Stimulated activated naive B cell treated with anti-CD40 and anti-IgM and Interleukin-4, amounts not matched to agents 10 μg/mL and 1 μg/mL and 100 μg/mL, for 72 hours (primary cell): Measurements from ENCODE around the gene TMBIM6.
"Not testable (repeated sequence)": the region's sequence is repeated elsewhere in the genome, so short reads cannot be mapped to it uniquely, and the experiment has no call there.

Experiments used
- ATAC-seq, 2 donors: fragments of 150-1000 bp; cut with Tn5 transposase; replicated peaks; 2 replicates each; pipeline ENCODE4 v1.10.0; 2021; ENCODE audit warnings: moderate library complexity in 1 of 2
- DNase-seq: peaks from one replicate; pipeline ENCODE4 v3.0.0; 2021
- H3K27ac Mint-ChIP-seq: one replicate; pipeline ENCODE4 v1.8.0; 2022; ENCODE audit warnings: mild to moderate bottlenecking, mixed read lengths
- H3K27me3 Mint-ChIP-seq, 2 donors: one replicate each; pipeline ENCODE4 v1.8.0; 2022; ENCODE audit warnings: mixed read lengths in 2 of 2
- H3K36me3 Mint-ChIP-seq, 2 donors: one replicate each; pipeline ENCODE4 v1.8.0; 2022; ENCODE audit warnings: mixed read lengths in 2 of 2, mild to moderate bottlenecking in 1 of 2
- H3K4me1 Mint-ChIP-seq, 2 donors: one replicate each; pipeline ENCODE4 v1.8.0; 2022; ENCODE audit warnings: mixed read lengths in 2 of 2, mild to moderate bottlenecking in 1 of 2
- H3K4me3 Mint-ChIP-seq, 2 donors: one replicate each; pipeline ENCODE4 v1.8.0; 2022; ENCODE audit warnings: mild to moderate bottlenecking in 2 of 2, mixed read lengths in 2 of 2, moderate library complexity in 1 of 2
- H3K9me3 Mint-ChIP-seq, 2 donors: one replicate each; pipeline ENCODE4 v1.8.0; 2022; ENCODE audit warnings: mixed read lengths in 2 of 2, mild to moderate bottlenecking in 1 of 2

Gene TMBIM6

DNA sequence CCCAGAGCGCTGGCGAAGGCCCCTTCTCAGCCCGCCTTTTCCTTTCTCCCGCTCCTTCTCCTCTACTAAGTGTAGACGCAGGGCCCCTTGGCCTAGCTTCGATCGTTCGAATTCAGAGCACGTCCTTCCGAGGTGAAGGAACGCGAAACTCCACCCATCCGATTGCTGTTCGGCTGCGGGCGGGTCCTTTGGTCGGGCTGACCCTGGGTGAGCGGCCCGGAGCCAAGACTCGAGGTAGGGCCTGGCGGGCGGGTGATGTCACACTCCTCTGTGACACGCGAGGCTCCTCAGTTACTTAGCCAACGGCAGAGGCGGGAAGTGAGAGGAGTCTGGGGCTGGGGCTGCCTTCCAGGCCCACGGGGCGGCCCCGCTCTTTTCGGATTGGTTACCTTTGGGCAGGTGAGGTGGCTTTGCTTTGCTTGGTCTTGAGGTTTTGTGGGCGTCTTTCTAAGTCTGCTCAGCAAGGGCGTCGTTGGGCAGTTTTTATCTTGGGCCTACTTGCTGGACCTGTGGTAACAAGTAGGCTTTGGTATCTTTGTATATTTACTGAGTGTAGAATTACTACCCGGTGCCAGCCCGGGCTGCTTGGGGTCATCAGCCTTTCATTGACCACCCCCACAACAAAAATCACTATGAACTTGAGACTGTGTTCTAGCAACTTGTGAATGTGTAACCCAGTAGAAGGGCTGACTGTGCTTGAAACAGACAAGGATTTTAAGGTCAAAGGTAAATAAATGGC, 694 bp downstream of the TMBIM6 start:
- no peaks in the 10 kb centered on the region for H3K9me3 Mint-ChIP-seq
- peaks cover 19 to 41% of the 10 kb centered on the region in 2 donors for H3K4me1 Mint-ChIP-seq

DNA sequence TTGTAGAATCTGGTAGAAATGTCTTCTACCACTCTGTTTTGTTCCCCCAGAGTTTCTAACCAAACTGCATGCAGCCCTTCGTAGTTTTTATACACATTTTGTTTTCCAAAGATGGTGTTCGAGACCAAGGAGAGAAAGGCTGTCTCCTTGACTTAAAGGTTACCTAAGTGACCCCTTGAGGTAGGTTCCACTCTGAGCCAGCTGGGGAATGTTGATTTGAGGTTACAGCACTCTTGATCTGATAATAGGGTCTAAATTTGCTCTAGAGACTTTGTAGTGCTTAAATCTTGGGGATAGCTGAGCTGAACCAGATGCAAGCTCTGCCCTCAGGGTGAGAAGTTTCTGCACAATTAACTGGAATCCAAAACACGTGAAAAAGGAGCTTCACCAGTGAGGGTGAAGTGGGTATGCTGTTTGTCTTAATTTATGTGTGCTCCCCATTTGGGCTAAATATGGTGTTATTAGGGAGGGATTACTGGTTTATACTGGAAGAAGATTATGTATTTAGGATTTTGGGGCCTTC, 3.1 kb downstream of the TMBIM6 start:
- Mint-ChIP-seq H3K27me3 (no peaks in the 10 kb centered on the region), H3K4me3 (no peak overlapping the region), H3K36me3 (peaks cover 25 to 35% of the 10 kb centered on the region in 2 donors), H3K4me1 (peaks cover 19 to 56% of the 10 kb centered on the region in 2 donors), H3K9me3 (no peaks in the 10 kb centered on the region), H3K27ac (peak overlapping the region; percentile 1)
- no peak for DNase-seq
- ATAC-seq: no peak

More for the DNA sequence above, 694 bp downstream of the TMBIM6 start:
- Mint-ChIP-seq H3K36me3 (peaks cover 25 to 31% of the 10 kb centered on the region in 2 donors), H3K4me3 (peak overlapping the region; percentile 87 to 89), H3K27me3 (no peaks in the 10 kb centered on the region), H3K27ac (peak overlapping the region; percentile 97)
- DNase-seq (peak; percentile 84), ATAC-seq (peak; percentile 80 to 81)

DNA sequence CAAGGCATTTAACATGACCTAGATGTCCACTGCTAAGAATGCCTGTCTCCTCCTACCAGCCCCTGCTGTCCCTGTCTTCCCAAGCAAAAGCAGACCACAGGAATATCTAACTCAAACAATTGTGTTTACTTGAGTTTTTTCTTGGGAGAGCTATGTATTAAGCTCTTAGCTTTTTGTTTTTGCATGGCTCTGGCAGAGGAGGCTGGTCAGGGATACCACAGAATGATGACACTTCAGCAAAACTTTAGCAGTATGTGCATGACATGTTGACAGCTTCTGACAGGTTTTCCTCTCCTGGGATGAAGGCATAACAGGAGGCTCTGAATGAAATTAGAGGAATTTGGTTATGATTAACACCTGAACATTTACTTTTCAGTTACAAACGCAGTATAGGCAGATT, 6.9 kb downstream of the TMBIM6 start:
- no peak for DNase-seq
- no peak overlapping the region for H3K27ac Mint-ChIP-seq
- H3K9me3 Mint-ChIP-seq: no peaks in the 10 kb centered on the region
- peaks cover 26 to 36% of the 10 kb centered on the region in 2 donors for H3K36me3 Mint-ChIP-seq
- H3K27me3 Mint-ChIP-seq: no peaks in the 10 kb centered on the region
- H3K4me1 Mint-ChIP-seq: peaks cover 32 to 71% of the 10 kb centered on the region in 2 donors
- ATAC-seq: no peak
- no peak overlapping the region for H3K4me3 Mint-ChIP-seq

DNA sequence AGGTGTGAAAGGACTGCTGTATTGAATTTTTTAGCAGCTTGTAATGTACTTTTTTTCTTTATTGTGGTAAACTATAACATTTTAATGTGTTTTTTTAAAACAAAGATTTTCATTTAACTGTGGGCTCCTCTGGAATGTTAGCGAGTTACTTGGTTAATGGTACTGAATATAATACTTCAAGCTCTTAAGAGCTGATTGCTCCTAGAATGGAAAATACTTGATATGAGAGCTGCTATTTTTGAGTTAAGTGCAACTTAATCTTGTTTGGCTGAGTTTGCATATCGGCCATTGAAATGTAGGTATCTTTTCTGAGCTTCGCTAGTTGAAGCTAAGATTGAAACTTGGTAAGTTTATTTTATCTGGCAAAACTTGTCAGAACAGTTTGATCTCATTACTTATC, 7.4 kb downstream of the TMBIM6 start:
- H3K27ac Mint-ChIP-seq: no peak overlapping the region
- no peaks in the 10 kb centered on the region for H3K9me3 Mint-ChIP-seq
- peaks cover 32 to 71% of the 10 kb centered on the region in 2 donors for H3K4me1 Mint-ChIP-seq
- DNase-seq (no peak), ATAC-seq (no peak)
- no peaks in the 10 kb centered on the region for H3K27me3 Mint-ChIP-seq
- H3K36me3 Mint-ChIP-seq: peaks cover 30 to 35% of the 10 kb centered on the region in 2 donors
- peak overlapping the region in 1 of 2 donors; percentile 19 for H3K4me3 Mint-ChIP-seq

DNA sequence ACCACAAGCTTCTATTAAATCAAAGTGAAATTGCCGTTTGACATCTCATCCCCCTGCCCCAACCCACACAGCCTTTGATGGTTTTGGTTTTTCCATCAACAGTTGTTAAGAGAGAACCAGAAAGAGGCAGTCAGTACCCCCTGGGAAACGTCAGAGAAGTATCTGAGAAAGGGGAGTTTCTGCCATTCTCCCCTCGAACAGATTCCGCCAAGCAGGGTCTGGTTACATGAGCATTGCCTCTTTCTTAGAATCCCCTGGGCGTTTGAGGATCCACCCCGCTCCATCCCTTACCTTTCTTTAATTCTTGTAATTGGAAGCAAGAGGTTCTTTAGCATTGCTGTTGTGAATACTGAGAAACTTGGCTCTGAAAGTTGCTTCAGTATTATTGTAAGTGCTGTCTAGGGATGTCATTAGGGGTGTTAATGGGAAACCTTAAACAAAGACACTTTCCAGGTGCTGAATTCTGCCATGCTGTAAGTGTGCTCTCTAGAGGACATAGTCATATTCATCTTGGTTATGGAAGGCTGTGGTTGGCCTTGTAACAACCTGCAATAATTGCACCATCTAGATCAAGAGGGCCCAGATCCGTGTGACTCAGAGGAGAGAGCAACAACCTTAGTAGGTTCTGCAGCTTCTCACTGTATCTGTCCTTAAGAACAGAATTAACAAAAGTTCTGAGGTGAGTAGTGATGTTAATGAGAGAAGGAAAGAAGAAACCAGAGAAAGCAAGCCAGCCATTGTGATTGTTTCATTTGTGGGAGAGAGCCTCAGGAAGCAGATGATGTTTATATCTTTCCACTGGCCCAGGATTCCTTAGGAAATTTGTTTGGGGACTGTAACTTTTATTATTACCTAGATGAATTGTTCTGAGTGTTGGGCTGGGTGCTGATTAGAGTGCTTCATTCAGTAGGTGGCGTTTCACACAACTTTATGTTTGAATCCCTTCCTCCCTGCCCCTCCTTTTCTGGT, 9.0 kb downstream of the TMBIM6 start:
- Mint-ChIP-seq H3K27ac (peak overlapping the region; percentile 66), H3K4me1 (peaks cover 29 to 69% of the 10 kb centered on the region in 2 donors), H3K27me3 (no peaks in the 10 kb centered on the region), H3K9me3 (no peaks in the 10 kb centered on the region), H3K36me3 (peaks cover 29 to 37% of the 10 kb centered on the region in 2 donors), H3K4me3 (peak overlapping the region; percentile 30 to 59)
- ATAC-seq: peak; percentile 73 to 78
- no peak for DNase-seq

DNA sequence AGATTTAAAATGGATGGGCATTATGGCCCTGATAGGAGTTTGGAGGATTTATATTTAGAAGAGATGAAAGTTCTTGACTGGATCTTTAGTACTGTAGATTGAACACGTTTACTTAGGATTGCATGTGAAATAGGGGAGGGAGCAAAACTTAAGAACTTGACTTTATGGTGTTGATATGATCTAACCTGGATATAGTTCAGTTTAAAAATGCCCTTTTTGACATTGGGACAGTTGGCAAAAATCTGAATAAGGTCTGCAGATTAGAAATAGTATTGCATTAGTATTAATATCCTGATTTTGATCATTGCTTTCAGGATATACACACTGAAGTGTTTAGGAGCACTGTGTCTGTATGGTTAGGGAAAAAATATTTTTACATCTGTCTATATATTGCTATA, 9.6 kb downstream of the TMBIM6 start:
- peaks cover 29 to 39% of the 10 kb centered on the region in 2 donors for H3K36me3 Mint-ChIP-seq
- no peaks in the 10 kb centered on the region for H3K9me3 Mint-ChIP-seq
- peak overlapping the region; percentile 18 to 39 for H3K4me3 Mint-ChIP-seq
- H3K27me3 Mint-ChIP-seq: no peaks in the 10 kb centered on the region
- H3K4me1 Mint-ChIP-seq: peaks cover 29 to 65% of the 10 kb centered on the region in 2 donors
- DNase-seq: no peak
- ATAC-seq: no peak
- H3K27ac Mint-ChIP-seq: peak overlapping the region; percentile 66

DNA sequence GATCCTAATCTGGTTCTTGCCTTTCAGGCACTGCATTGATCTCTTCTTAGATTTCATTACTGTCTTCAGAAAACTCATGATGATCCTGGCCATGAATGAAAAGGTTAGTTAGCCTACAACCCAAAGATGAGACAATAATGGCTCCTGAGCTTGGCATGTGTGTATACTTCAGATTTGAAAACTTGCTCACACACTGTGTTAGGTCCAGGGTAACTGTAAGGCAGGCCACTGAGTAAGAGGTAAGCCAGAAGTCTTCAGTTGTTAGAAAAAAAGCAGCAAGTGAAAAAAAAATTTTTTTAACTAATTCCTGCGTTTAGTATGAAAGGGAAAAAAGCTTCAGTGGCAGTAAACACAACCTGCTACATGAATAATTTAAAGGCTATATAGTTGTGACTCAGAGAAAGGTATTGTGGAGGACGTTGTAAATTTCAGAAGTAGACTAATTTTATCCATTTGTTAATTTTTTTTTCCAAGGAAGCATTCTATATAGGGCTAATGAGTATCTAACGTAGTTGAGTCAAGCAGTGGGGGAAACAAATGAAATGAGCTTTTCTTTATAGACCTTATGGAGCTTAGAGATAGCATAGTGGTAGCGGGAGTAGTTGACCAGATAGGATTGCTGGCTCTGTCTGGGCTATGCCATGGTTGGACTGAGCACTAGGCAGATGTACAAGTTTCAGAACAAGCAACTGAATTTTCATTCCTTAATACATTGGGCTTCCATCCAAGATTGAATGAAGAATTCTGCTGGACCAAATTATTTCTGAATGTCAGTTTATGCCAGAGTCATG, 20.5 kb downstream of the TMBIM6 start:
- H3K4me3 Mint-ChIP-seq: no peak overlapping the region
- H3K4me1 Mint-ChIP-seq: peaks cover 37 to 50% of the 10 kb centered on the region in 2 donors
- ATAC-seq (peak; percentile 25 to 37), DNase-seq (no peak)
- H3K27me3 Mint-ChIP-seq: no peaks in the 10 kb centered on the region
- no peaks in the 10 kb centered on the region for H3K9me3 Mint-ChIP-seq
- H3K27ac Mint-ChIP-seq: peak overlapping the region; percentile 77
- peaks cover 53 to 68% of the 10 kb centered on the region in 2 donors for H3K36me3 Mint-ChIP-seq

DNA sequence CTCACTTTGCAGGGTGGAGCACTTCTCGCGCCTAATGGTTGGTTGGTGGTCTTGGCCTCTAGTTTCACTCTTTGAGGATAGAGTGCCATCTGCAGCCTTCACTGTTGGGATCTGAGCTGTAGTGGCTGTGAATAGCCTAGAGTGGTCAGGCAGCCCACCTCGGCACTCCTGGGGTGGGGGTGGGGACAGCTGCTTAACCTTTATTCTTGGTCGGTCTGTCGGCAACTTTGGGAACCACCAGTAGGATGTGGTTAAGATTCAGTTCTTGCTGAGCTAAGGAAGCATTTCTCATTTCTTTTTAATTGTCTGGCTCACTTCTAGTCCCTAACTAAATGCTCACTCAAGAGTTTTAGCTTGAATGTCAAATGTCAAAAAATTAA, 21.1 kb downstream of the TMBIM6 start:
- peak overlapping the region; percentile 25 to 43 for H3K4me3 Mint-ChIP-seq
- peaks cover 41 to 56% of the 10 kb centered on the region in 2 donors for H3K4me1 Mint-ChIP-seq
- H3K36me3 Mint-ChIP-seq: peaks cover 49 to 62% of the 10 kb centered on the region in 2 donors
- H3K9me3 Mint-ChIP-seq: no peaks in the 10 kb centered on the region
- DNase-seq: no peak
- H3K27me3 Mint-ChIP-seq: no peaks in the 10 kb centered on the region
- peak; percentile 59 to 68 for ATAC-seq
- peak overlapping the region; percentile 37 for H3K27ac Mint-ChIP-seq

DNA sequence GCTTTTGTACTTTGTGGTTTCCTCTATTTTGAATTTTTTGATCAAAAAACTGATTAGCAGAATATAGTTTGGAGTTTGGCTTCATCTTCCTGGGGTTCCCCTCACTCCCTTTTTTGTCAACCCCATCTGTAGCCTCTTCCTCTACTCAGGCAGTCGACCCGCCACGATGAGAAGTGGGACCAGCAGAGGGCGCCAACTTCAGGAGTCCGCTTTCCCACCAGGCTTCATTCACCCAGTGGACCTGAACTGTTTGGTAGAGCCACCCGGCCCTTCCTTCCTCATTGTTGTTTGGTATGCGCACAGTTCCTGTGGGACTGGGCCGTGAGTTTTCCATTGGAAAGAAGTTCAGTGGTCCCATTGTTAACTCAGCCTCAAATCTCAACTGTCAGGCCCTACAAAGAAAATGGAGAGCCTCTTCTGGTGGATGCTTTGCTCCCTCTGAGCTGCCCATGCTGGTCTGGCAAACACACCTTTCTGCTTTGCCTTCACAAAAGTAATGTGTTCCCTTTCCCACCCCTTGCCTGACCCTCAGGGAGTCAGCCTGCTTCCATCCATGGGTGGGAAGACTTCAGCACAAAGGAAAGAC, 21.7 kb downstream of the TMBIM6 start:
- no peaks in the 10 kb centered on the region for H3K27me3 Mint-ChIP-seq
- H3K36me3 Mint-ChIP-seq: peaks cover 43 to 55% of the 10 kb centered on the region in 2 donors
- no peaks in the 10 kb centered on the region for H3K9me3 Mint-ChIP-seq
- peak; percentile 71 to 73 for ATAC-seq
- peak; percentile 42 for DNase-seq
- H3K4me3 Mint-ChIP-seq: peak overlapping the region in 1 of 2 donors; percentile 43
- H3K4me1 Mint-ChIP-seq: peaks cover 43 to 57% of the 10 kb centered on the region in 2 donors
- peak overlapping the region; percentile 37 for H3K27ac Mint-ChIP-seq

DNA sequence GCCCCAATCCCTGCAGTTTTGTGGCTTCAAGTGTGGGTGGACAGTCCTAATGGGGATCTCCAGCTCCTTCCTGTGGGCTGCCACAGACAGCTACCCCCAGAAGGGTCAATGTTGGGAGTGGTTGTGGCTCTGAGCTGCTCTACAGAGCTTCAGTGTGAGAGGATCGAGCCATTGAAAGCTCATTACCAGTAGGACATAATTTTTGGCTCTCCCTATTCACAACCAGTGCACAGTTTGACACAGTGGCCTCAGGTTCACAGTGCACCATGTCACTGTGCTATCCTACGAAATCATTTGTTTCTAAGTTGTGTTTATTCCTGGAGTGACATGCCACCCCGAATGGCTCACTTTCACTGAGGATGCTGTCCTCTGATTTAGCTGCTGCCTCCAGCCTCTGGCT, 22.8 kb downstream of the TMBIM6 start:
- no peaks in the 10 kb centered on the region for H3K27me3 Mint-ChIP-seq
- no peaks in the 10 kb centered on the region for H3K9me3 Mint-ChIP-seq

DNA sequence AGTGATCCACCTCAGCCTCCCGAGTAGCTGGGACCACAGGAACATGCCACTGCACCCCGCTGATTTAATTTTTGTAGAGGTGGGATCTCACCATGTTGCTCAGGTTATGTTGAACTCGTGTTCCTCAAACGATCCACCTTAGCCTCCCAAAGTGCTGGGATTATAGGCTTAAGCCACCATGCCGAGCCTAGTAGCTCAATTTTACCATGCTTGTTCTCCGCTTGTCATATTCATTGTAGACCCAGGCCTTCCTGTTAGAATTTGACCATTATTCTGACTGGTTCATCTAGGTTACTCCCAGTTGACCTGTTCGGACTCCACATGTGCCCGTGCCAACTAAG, 24.7 kb downstream of the TMBIM6 start:
- peak overlapping the region; percentile 9 for H3K27ac Mint-ChIP-seq
- DNase-seq (no peak), ATAC-seq (no peak)
- H3K27me3 Mint-ChIP-seq: no peaks in the 10 kb centered on the region
- H3K36me3 Mint-ChIP-seq: peaks cover 28 to 41% of the 10 kb centered on the region in 2 donors
- H3K4me1 Mint-ChIP-seq: peaks cover 41 to 53% of the 10 kb centered on the region in 2 donors
- no peaks in the 10 kb centered on the region for H3K9me3 Mint-ChIP-seq
- no peak overlapping the region for H3K4me3 Mint-ChIP-seq

More for the DNA sequence above, 22.8 kb downstream of the TMBIM6 start:
- ATAC-seq (no peak), DNase-seq (no peak)
- peak overlapping the region; percentile 37 for H3K27ac Mint-ChIP-seq
- H3K36me3 Mint-ChIP-seq: peaks cover 34 to 45% of the 10 kb centered on the region in 2 donors
- H3K4me1 Mint-ChIP-seq: peaks cover 43 to 57% of the 10 kb centered on the region in 2 donors
- no peak overlapping the region for H3K4me3 Mint-ChIP-seq

DNA sequence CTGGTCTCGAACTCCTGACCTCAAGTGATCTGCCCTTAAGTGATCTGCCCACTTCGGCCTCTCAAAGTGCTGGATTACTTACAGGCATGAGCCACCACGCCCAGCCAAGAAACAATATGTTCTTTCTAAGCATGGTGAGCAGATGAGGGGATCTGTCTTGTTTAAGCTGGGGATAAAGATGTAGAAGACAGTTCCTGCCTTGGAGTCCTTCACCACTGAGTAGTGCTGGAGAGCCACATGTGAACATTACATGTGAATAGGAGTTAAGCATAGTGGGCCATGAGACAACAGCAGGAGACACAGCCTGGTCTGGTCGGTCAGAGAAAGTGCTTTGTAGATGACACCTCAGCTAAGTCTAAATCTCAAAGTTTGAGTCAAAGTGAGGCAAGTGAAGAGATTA, 26.0 kb downstream of the TMBIM6 start:
- Mint-ChIP-seq H3K9me3 (no peaks in the 10 kb centered on the region), H3K36me3 (peaks cover 18 to 29% of the 10 kb centered on the region in 2 donors), H3K4me3 (no peak overlapping the region), H3K27me3 (no peaks in the 10 kb centered on the region), H3K27ac (peak overlapping the region; percentile 5), H3K4me1 (peaks cover 30 to 41% of the 10 kb centered on the region in 2 donors)
- DNase-seq: no peak
- ATAC-seq: no peak

DNA sequence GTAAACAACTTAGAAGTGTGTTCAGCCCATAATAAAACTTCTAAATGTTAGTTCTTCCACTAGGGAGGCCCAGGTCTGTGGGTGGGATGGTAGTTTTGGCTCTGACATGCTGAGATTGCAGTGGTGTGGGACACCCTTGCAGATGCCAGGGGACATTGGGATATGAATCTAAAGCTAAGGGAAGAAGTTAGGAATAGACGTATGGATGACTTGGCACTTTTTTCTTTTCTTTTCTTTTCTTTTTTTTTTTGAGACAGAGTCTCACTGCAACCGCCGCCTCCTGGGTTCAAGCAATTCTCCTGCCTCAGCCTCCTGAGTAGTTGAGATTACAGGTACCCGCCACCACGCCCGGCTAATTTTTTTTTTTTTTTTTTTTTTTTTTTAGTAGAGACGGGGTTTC, 31.7 kb downstream of the TMBIM6 start:
- not testable (repeated sequence) for H3K27me3 Mint-ChIP-seq, ATAC-seq, H3K27ac Mint-ChIP-seq, H3K4me3 Mint-ChIP-seq, H3K9me3 Mint-ChIP-seq, H3K36me3 Mint-ChIP-seq, DNase-seq
- H3K4me1 Mint-ChIP-seq: peaks cover 11 to 19% of the 10 kb centered on the region in 2 donors
